IMR-90 (cell line): Measurements from ENCODE around the gene FNDC3B. TPM values are rescaled to one million over a fixed set of nuclear protein-coding genes. Genes with fewer than 3 reads are reported as not detected.

Source experiments
- ATAC-seq: fragments of 200-7000 bp; cut with Tn5 transposase; 2 replicates; pipeline ENCODE4 v1.9.1; 2020; ENCODE audit warnings: low read depth, mild to moderate bottlenecking, moderate library complexity
- BruUV-seq: library from RNA; stranded (reverse); fragments of 400-500 nt; replicated peaks from 2 replicates; lab custom pipeline; 2021; lab: Mats Ljungman, UMichigan
- CTCF ChIA-PET: fragments of 300-600 bp; formaldehyde crosslinking; extraction: SDS; loops from one replicate; lab custom pipeline; 2021; ENCODE audit warnings: antibody characterized with exemption; lab: Yijun Ruan, JAX
- POLR2A ChIA-PET: fragments of 300-600 bp; sonication (Branson Sonifier 250); formaldehyde crosslinking; loops from one replicate; lab custom pipeline; 2022; ENCODE audit warnings: antibody characterized with exemption; ENCODE audit not compliant: unreplicated experiment; lab: Charles Lee
- DNase-seq: peaks from one replicate; pipeline ENCODE4 v3.0.0; 2013
- H2AFZ ChIP-seq: replicated peaks from 2 replicates; pipeline ENCODE3; 2013; ENCODE audit warnings: low read length, mild to moderate bottlenecking; ENCODE audit not compliant: poor library complexity
- H2AK5ac ChIP-seq: 2 replicates; pipeline ENCODE4 v1.6.1; 2013; ENCODE audit warnings: low read depth, low read length, inconsistent platforms
- H2AK9ac ChIP-seq: replicated peaks from 2 replicates; pipeline ENCODE3; 2013; ENCODE audit warnings: mild to moderate bottlenecking, low read depth, low read length, moderate library complexity; ENCODE audit not compliant: poor library complexity
- H2BK120ac ChIP-seq: 2 replicates; pipeline ENCODE4 v1.6.1; 2013; ENCODE audit warnings: low read depth, low read length, inconsistent platforms
- H2BK15ac ChIP-seq: 3 replicates; pipeline ENCODE4 v1.6.1; 2013; ENCODE audit warnings: low read depth, low read length, inconsistent platforms
- H2BK20ac ChIP-seq: 2 replicates; pipeline ENCODE4 v1.6.1; 2013; ENCODE audit warnings: low read depth, mild to moderate bottlenecking, inconsistent platforms, low read length, moderate library complexity
- H2BK5ac ChIP-seq: 2 replicates; pipeline ENCODE4 v1.6.1; 2013; ENCODE audit warnings: mild to moderate bottlenecking, low read depth, low read length, inconsistent platforms; ENCODE audit not compliant: poor library complexity, severe bottlenecking
- H3K14ac ChIP-seq: replicated peaks from 2 replicates; pipeline ENCODE4 v1.6.1; 2013; ENCODE audit warnings: low read depth, low read length, inconsistent platforms
- H3K18ac ChIP-seq: 2 replicates; pipeline ENCODE4 v1.6.1; 2013; ENCODE audit warnings: low read depth, low read length, control low read depth
- H3K23ac ChIP-seq: 2 replicates; pipeline ENCODE4 v1.6.1; 2013; ENCODE audit warnings: low read depth, low read length, inconsistent platforms
- H3K27ac ChIP-seq: 2 replicates; pipeline ENCODE4 v1.5.1; 2013; ENCODE audit warnings: mild to moderate bottlenecking, control low read depth, low read length; ENCODE audit not compliant: insufficient read depth
- H3K27me3 ChIP-seq: 2 replicates; pipeline ENCODE4 v1.6.1; 2013; ENCODE audit warnings: low read length; ENCODE audit not compliant: control insufficient read depth, insufficient read depth
- H3K36me3 ChIP-seq: 2 replicates; pipeline ENCODE4 v1.6.1; 2013; ENCODE audit warnings: low read length, mixed read lengths; ENCODE audit not compliant: control insufficient read depth, insufficient read depth
- H3K4ac ChIP-seq: 2 replicates; pipeline ENCODE4 v1.6.1; 2013; ENCODE audit warnings: low read depth, low read length, inconsistent platforms
- H3K4me1 ChIP-seq: 2 replicates; pipeline ENCODE4 v1.6.1; 2013; ENCODE audit warnings: low read length, mixed read lengths; ENCODE audit not compliant: control insufficient read depth, insufficient read depth
- H3K4me2 ChIP-seq: 2 replicates; pipeline ENCODE4 v1.6.1; 2013; ENCODE audit warnings: low read depth, mild to moderate bottlenecking, control low read depth, low read length, moderate library complexity
- H3K4me3 ChIP-seq: 2 replicates; pipeline ENCODE4 v1.5.1; 2013; ENCODE audit warnings: low read depth, mild to moderate bottlenecking, control low read depth, low read length, moderate library complexity; ENCODE audit not compliant: insufficient read depth
- H3K56ac ChIP-seq: 2 replicates; pipeline ENCODE4 v1.6.1; 2013; ENCODE audit warnings: low read length, inconsistent platforms; ENCODE audit not compliant: insufficient read depth; ENCODE audit errors: extremely low read depth
- H3K79me1 ChIP-seq, 2 experiments: 2 replicates each; pipeline ENCODE4 v1.6.1; 2013; ENCODE audit warnings: low read length in 2 of 2, inconsistent platforms in 1 of 2, low read depth in 1 of 2
- H3K9ac ChIP-seq: 2 replicates; pipeline ENCODE4 v1.6.1; 2013; ENCODE audit warnings: low read depth, low read length, control low read depth
- H3K9me1 ChIP-seq: 2 replicates; pipeline ENCODE4 v1.6.1; 2013; ENCODE audit warnings: low read length, inconsistent platforms; ENCODE audit not compliant: insufficient read depth
- H3K9me3 ChIP-seq: 2 replicates; pipeline ENCODE4 v1.6.1; 2013; ENCODE audit warnings: low read length; ENCODE audit not compliant: control insufficient read depth, insufficient read depth
- H4K20me1 ChIP-seq: 2 replicates; pipeline ENCODE4 v1.6.1; 2013; ENCODE audit warnings: low read length, inconsistent platforms; ENCODE audit not compliant: insufficient read depth
- H4K5ac ChIP-seq: 2 replicates; pipeline ENCODE4 v1.6.1; 2013; ENCODE audit warnings: mild to moderate bottlenecking, low read depth, low read length, control low read depth
- H4K8ac ChIP-seq, 2 experiments: 2 replicates each; pipeline ENCODE4 v1.6.1; 2013; ENCODE audit warnings: low read depth in 2 of 2, low read length in 2 of 2, control low read depth in 1 of 2, inconsistent platforms in 1 of 2
- H4K91ac ChIP-seq: 2 replicates; pipeline ENCODE4 v1.6.1; 2013; ENCODE audit warnings: low read depth, low read length, inconsistent platforms; ENCODE audit not compliant: insufficient read depth
- BHLHE40 ChIP-seq: fragments of 150-350 bp; IDR thresholded peaks from 2 replicates; pipeline ENCODE4 v1.6.1; 2016; ENCODE audit warnings: mild to moderate bottlenecking, low read depth, low read length
- CHD1 ChIP-seq: IDR thresholded peaks from 2 replicates; pipeline ENCODE4 v1.6.1; 2012; ENCODE audit warnings: low read depth, low read length, improper control_type of control experiment
- CTCF ChIP-seq: conservative IDR thresholded peaks from 2 replicates; pipeline ENCODE4 v1.5.1; 2012; ENCODE audit warnings: mild to moderate bottlenecking, low read depth, low read length, improper control_type of control experiment
- FOS ChIP-seq: fragments of 150-350 bp; IDR thresholded peaks from 2 replicates; pipeline ENCODE4 v1.6.1; 2016; ENCODE audit warnings: low read depth, low read length
- MAFK ChIP-seq: IDR thresholded peaks from 2 replicates; pipeline ENCODE4 v1.6.1; 2012; ENCODE audit warnings: low read depth, low read length, improper control_type of control experiment
- MAZ ChIP-seq: IDR thresholded peaks from 2 replicates; pipeline ENCODE4 v1.6.1; 2012; ENCODE audit warnings: low read depth, mild to moderate bottlenecking, low read length, improper control_type of control experiment, moderate library complexity, borderline replicate concordance
- NFE2L2 ChIP-seq: fragments of 150-350 bp; IDR thresholded peaks from 2 replicates; pipeline ENCODE4 v1.6.1; 2016; ENCODE audit warnings: low read depth, mild to moderate bottlenecking, low read length
- POLR2A ChIP-seq: IDR thresholded peaks from 2 replicates; pipeline ENCODE4 v1.6.1; 2012; ENCODE audit warnings: mild to moderate bottlenecking, low read depth, low read length
- RAD21 ChIP-seq: IDR thresholded peaks from 2 replicates; pipeline ENCODE4 v1.6.1; 2012; ENCODE audit warnings: low read length, improper control_type of control experiment
- RCOR1 ChIP-seq: IDR thresholded peaks from 2 replicates; pipeline ENCODE4 v1.6.1; 2012; ENCODE audit warnings: mild to moderate bottlenecking, low read length, improper control_type of control experiment; ENCODE audit not compliant: insufficient replicate concordance
- RFX5 ChIP-seq: IDR thresholded peaks from 2 replicates; pipeline ENCODE4 v1.8.0; 2012; ENCODE audit warnings: low read depth, mild to moderate bottlenecking, low read length, moderate library complexity
- SMC3 ChIP-seq: fragments of 150-350 bp; IDR thresholded peaks from 2 replicates; pipeline ENCODE4 v1.6.1; 2016; ENCODE audit warnings: low read depth, mild to moderate bottlenecking, antibody characterized with exemption, low read length, moderate library complexity
- USF2 ChIP-seq: fragments of 150-350 bp; IDR thresholded peaks from 2 replicates; pipeline ENCODE4 v1.6.1; 2017; ENCODE audit warnings: mild to moderate bottlenecking, antibody characterized with exemption, low read length, low read depth
- WGBS, 2 experiments: methylation state at CpG; one replicate each; pipeline versions ENCODE4 v1.1.5 to v1.1.7; 2013; ENCODE audit warnings: missing lambda C conversion rate in 2 of 2; ENCODE audit not compliant: insufficient read length in 1 of 2; ENCODE audit errors: extremely low coverage in 2 of 2; 5-methylcytosine and 5-hydroxymethylcytosine counted together
- dilution Hi-C: fragments of 300-500 bp; cut with HindIII; formaldehyde crosslinking; loops from one replicate; pipeline ENCODE4 v1.14.3; 2018; ENCODE audit warnings: low sequenced_read_pairs; ENCODE audit not compliant: unreplicated experiment
- in situ Hi-C: fragments of 300-500 bp; cut with MboI; formaldehyde crosslinking; loops from 3 replicates; pipeline ENCODE4 v1.14.3; 2019; ENCODE audit warnings: low sequenced_read_pairs, inconsistent platforms, mixed read lengths
- intact Hi-C: fragments of 100-400 bp; cut with micrococcal nuclease; formaldehyde crosslinking; loops from 2 replicates; pipeline ENCODE4 v1.10.0; 2022
- polyA plus RNA-seq, 3 experiments: library from polyadenylated mRNA; depleted of rRNA; stranded (reverse); fragments of >200 nt; gene quantifications; 2 replicates each; pipeline ENCODE4 v1.2.3, GENCODE V29; 2012; ENCODE audit warnings: low replicate concordance in 1 of 3
- total RNA-seq: library from RNA; depleted of rRNA; stranded (reverse); fragments of >200 nt; gene quantifications from 2 replicates; pipeline ENCODE4 v1.2.3, GENCODE V29; 2012

FNDC3B gene
- total and polyA plus RNA-seq, 2 of the 4 experiments (the other 2 are of a cell fraction): 23.9 to 150 TPM

GRCh38 chr3:172314591-172315160, 275.3 kb downstream of the FNDC3B start:
- Histone ChIP-seq H2AK9ac (no peak overlapping the region), H3K4me2 (no peak overlapping the region), H3K79me1 (peaks cover 37 to 76% of the 10 kb centered on the region in 2 experiments), H3K23ac (no peak overlapping the region), H2AK5ac (no peak overlapping the region), H3K14ac (0 out of 2 replicates have a peak overlapping the region, but pooled peaks have one; percentile 39), H3K4me1 (peaks cover 32% of the 10 kb centered on the region), H4K91ac (no peak overlapping the region), H2BK15ac (no peak overlapping the region), H3K9me3 (no peaks in the 10 kb centered on the region), H3K18ac (no peak overlapping the region), H2BK5ac (no peak overlapping the region), H4K5ac (no peak overlapping the region), H3K9ac (no peak overlapping the region), H3K4me3 (no peak overlapping the region), H3K36me3 (peaks cover 37% of the 10 kb centered on the region), H3K56ac (no peak overlapping the region), H3K27me3 (no peaks in the 10 kb centered on the region), H3K9me1 (peaks cover 38% of the 10 kb centered on the region), H2AFZ (no peak overlapping the region), H4K8ac (peak overlapping the region in 1 of 2 experiments; percentile 30; a peak in 1 of 4 replicates), H2BK120ac (no peak overlapping the region), H4K20me1 (peaks cover 10% of the 10 kb centered on the region; the same call in 1 of the 2 replicates), H3K27ac (no peak overlapping the region), H2BK20ac (no peak overlapping the region), H3K4ac (peak overlapping the region; percentile 45; the same call in 1 of the 2 replicates)
- TF ChIP-seq NFE2L2 (no peak), RCOR1 (no peak), USF2 (no peak), MAFK (no peak), FOS (no peak), CTCF (no peak), CHD1 (no peak), MAZ (no peak), POLR2A (no peak), SMC3 (no peak), RAD21 (no peak), BHLHE40 (no peak), RFX5 (no peak)
- dilution Hi-C loops: no loop called here
- in situ Hi-C loops: no loop called here
- CTCF ChIA-PET: no interaction called here
- no peak for ATAC-seq
- no peak for DNase-seq
- no CpG with 5 or more reads among the region's 8 CpGs for WGBS, 2 experiments
- POLR2A ChIA-PET: no interaction called here
- no TSS peak for BruUV-seq
- intact Hi-C loops: no loop called here
